Gastroesophageal sphincter (tissue), 3 donors: ENCODE results near the gene PLD5.

ENCODE experiments used
- CTCF ChIP-seq, 4 experiments: fragments of 200-600 bp in 2 of 4; fragments of 450-650 bp in 2 of 4; sonication (generic) in 1 of 4; IDR thresholded peaks; one replicate each; pipeline ENCODE4 v1.5.1; 2017 to 2019; ENCODE audit warnings: antibody characterized with exemption in 4 of 4, mild to moderate bottlenecking in 2 of 4, moderate library complexity in 2 of 4
- EP300 ChIP-seq: sonication (generic); formaldehyde crosslinking; IDR thresholded peaks from one replicate; pipeline ENCODE4 v1.6.1; 2017; ENCODE audit warnings: antibody characterized with exemption, mild to moderate bottlenecking
- POLR2A ChIP-seq, 2 donors: fragments of 450-650 bp; IDR thresholded peaks; one replicate each; pipeline ENCODE4 v1.6.1; 2017; ENCODE audit warnings: antibody characterized with exemption in 2 of 2, mild to moderate bottlenecking in 2 of 2, moderate library complexity in 1 of 2
- POLR2AphosphoS5 ChIP-seq: sonication (generic); formaldehyde crosslinking; IDR thresholded peaks from one replicate; pipeline ENCODE4 v1.6.1; 2017; ENCODE audit warnings: antibody characterized with exemption

- no peak for TF ChIP-seq CTCF (IDR thresholded peaks at IDR 0.05)
- no peak for TF ChIP-seq POLR2A (IDR thresholded peaks at IDR 0.05)
- no peak for TF ChIP-seq POLR2AphosphoS5
- no peak for TF ChIP-seq EP300
These were observed 313.1 kb downstream of the PLD5 start for GRCh38 chr1:242211254-242212022.
